ENCODE measurements around the gene RASGRF1.

Gene RASGRF1

GRCh38 chr15:79046691-79047404 lies 43.7 kb downstream of the RASGRF1 start:
- Histone ChIP-seq H3K79me2 (ENCODE audit: insufficient read depth, low read length) (no peaks in the 10 kb centered on the region), H2AFZ (ENCODE audit: low read length) (no peak overlapping the region), H3K9me3 (ENCODE audit: insufficient read depth, low read depth, low read length) (no peaks in the 10 kb centered on the region; the same call in 1 of the 2 replicates), H3K4me3 (ENCODE audit: low read length, poor library complexity, severe bottlenecking) (no peak overlapping the region), H3K36me3 (ENCODE audit: insufficient read depth, low read length) (no peaks in the 10 kb centered on the region), H3K27me3 (ENCODE audit: insufficient read depth, low read length, poor library complexity, severe bottlenecking) (no peaks in the 10 kb centered on the region), H3K4me1 (ENCODE audit: insufficient read depth, low read length, poor library complexity, severe bottlenecking) (peaks cover 2% of the 10 kb centered on the region), H3F3A (ENCODE audit: low read depth) (no peaks in the 10 kb centered on the region), H4K20me1 (ENCODE audit: insufficient read depth, low read length, poor library complexity, severe bottlenecking) (no peaks in the 10 kb centered on the region), H3K9me2 (replicated peaks; ENCODE audit: low read depth, low read length) (no peaks in the 10 kb centered on the region), H3K4me2 (ENCODE audit: low read depth, low read length, poor library complexity, severe bottlenecking) (no peak overlapping the region), H3K9ac (ENCODE audit: low read depth, low read length, poor library complexity, severe bottlenecking) (no peak overlapping the region)
- TF ChIP-seq, protein P1, sequence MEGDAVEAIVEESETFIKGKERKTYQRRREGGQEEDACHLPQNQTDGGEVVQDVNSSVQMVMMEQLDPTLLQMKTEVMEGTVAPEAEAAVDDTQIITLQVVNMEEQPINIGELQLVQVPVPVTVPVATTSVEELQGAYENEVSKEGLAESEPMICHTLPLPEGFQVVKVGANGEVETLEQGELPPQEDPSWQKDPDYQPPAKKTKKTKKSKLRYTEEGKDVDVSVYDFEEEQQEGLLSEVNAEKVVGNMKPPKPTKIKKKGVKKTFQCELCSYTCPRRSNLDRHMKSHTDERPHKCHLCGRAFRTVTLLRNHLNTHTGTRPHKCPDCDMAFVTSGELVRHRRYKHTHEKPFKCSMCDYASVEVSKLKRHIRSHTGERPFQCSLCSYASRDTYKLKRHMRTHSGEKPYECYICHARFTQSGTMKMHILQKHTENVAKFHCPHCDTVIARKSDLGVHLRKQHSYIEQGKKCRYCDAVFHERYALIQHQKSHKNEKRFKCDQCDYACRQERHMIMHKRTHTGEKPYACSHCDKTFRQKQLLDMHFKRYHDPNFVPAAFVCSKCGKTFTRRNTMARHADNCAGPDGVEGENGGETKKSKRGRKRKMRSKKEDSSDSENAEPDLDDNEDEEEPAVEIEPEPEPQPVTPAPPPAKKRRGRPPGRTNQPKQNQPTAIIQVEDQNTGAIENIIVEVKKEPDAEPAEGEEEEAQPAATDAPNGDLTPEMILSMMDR (conservative IDR thresholded peaks at IDR 0.05; ENCODE audit: low read length), result no peak
- no peak for TF ChIP-seq EZH2phosphoT487 (IDR thresholded peaks at IDR 0.05; ENCODE audit: borderline replicate concordance)

DNA sequence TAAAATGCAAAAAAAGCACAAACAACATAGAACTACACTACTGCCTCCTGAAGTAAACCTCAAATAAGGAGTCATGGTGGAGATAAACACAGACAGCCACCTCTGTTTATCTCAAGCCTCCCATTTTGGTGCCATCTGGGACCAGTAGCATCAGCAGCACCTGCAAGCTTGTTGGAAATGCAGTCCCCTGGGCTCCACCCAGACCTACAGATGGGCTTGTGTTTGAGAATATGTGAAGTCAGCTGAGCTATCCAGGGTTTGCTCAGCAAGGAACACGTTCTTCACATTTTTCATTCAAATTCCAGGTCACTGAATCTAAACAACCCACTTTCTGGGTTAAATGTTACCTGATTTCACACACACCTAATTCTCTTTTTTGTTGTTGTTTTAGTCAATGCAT lies 45.5 kb downstream of the RASGRF1 start:
- H3K9me3 ChIP-seq (ENCODE audit: insufficient read depth, low read depth, low read length), result no peaks in the 10 kb centered on the region; the same call in 1 of the 2 replicates
- no peaks in the 10 kb centered on the region for H3K27me3 ChIP-seq (ENCODE audit: insufficient read depth, low read length, poor library complexity, severe bottlenecking)
- peaks cover 4% of the 10 kb centered on the region for H3K4me1 ChIP-seq (ENCODE audit: insufficient read depth, low read length, poor library complexity, severe bottlenecking)
- no peak overlapping the region for H3K4me2 ChIP-seq (ENCODE audit: low read depth, low read length, poor library complexity, severe bottlenecking)
- no peaks in the 10 kb centered on the region for H3K36me3 ChIP-seq (ENCODE audit: insufficient read depth, low read length)
- no peak overlapping the region for H3K4me3 ChIP-seq (ENCODE audit: low read length, poor library complexity, severe bottlenecking)
- H3K79me2 ChIP-seq (ENCODE audit: insufficient read depth, low read length), result no peaks in the 10 kb centered on the region
- H2AFZ ChIP-seq (ENCODE audit: low read length), result no peak overlapping the region
- H3F3A ChIP-seq (ENCODE audit: low read depth), result no peaks in the 10 kb centered on the region
- H4K20me1 ChIP-seq (ENCODE audit: insufficient read depth, low read length, poor library complexity, severe bottlenecking), result no peaks in the 10 kb centered on the region
- no peak for TF ChIP-seq EZH2phosphoT487 (IDR thresholded peaks at IDR 0.05; ENCODE audit: borderline replicate concordance)
- TF ChIP-seq, protein P1 (conservative IDR thresholded peaks at IDR 0.05; ENCODE audit: low read length), result no peak
- H3K9me2 ChIP-seq (replicated peaks; ENCODE audit: low read depth, low read length), result no peaks in the 10 kb centered on the region
- H3K9ac ChIP-seq (ENCODE audit: low read depth, low read length, poor library complexity, severe bottlenecking), result no peak overlapping the region

DNA sequence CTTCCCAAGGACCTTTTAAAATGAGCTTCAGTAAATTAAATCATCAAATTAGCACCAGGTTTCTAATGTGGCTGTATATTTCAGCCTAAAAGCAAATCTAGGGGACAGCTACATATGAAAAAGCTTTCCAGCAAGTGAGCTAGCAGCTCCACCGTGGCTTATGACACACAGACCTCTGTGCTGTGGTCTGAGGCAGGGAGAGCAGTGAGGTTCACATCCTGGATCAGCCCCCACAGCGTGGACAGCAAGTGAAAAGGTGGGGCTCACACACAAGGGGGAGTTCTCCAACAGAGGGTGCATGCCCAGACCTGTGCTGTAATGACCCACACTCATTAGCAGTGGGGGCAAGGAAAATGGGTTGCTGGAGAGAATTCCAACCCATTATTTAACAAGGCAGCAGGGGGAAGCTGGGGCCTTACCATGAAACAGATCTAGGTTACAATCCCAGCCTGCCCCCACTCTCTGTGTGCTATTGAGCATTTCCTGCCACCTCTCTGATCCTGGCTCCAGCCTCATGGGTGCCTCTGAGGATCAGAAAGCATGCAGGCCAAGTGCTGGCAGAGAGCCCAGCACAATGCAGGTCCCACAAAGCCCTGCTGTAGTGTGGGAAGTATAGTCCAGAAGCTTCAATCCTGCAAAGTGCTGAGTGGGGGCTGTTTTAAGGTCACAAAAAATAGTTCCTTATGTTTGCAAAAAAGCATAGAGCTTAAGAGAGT lies 48.2 kb downstream of the RASGRF1 start:
- Histone ChIP-seq H3F3A (ENCODE audit: low read depth) (no peaks in the 10 kb centered on the region), H3K4me1 (ENCODE audit: insufficient read depth, low read length, poor library complexity, severe bottlenecking) (peaks cover 4% of the 10 kb centered on the region), H4K20me1 (ENCODE audit: insufficient read depth, low read length, poor library complexity, severe bottlenecking) (no peaks in the 10 kb centered on the region), H3K27me3 (ENCODE audit: insufficient read depth, low read length, poor library complexity, severe bottlenecking) (no peaks in the 10 kb centered on the region), H3K4me3 (ENCODE audit: low read length, poor library complexity, severe bottlenecking) (no peak overlapping the region), H2AFZ (ENCODE audit: low read length) (no peak overlapping the region), H3K4me2 (ENCODE audit: low read depth, low read length, poor library complexity, severe bottlenecking) (no peak overlapping the region), H3K9ac (ENCODE audit: low read depth, low read length, poor library complexity, severe bottlenecking) (no peak overlapping the region), H3K36me3 (ENCODE audit: insufficient read depth, low read length) (no peaks in the 10 kb centered on the region), H3K79me2 (ENCODE audit: insufficient read depth, low read length) (no peaks in the 10 kb centered on the region), H3K9me2 (replicated peaks; ENCODE audit: low read depth, low read length) (no peaks in the 10 kb centered on the region), H3K9me3 (ENCODE audit: insufficient read depth, low read depth, low read length) (no peaks in the 10 kb centered on the region; the same call in 1 of the 2 replicates)
- TF ChIP-seq EZH2phosphoT487 (IDR thresholded peaks at IDR 0.05; ENCODE audit: borderline replicate concordance), result no peak
- TF ChIP-seq, protein P1 (conservative IDR thresholded peaks at IDR 0.05; ENCODE audit: low read length), result no peak
